Activated CD4-positive, alpha-beta T cell treated with anti-CD3 and anti-CD28 coated beads for 1 hour (primary cell): ENCODE data around the gene GRIA2.

ENCODE experiments used
- DNase-seq: peaks from one replicate; pipeline ENCODE4 v3.0.0-alpha.2; 2020

Gene GRIA2

GRCh38 chr4:157265281-157265680 is 44.8 kb downstream of the GRIA2 start:
- DNase-seq = no peak

GRCh38 chr4:157270108-157270507 is 49.6 kb downstream of the GRIA2 start:
- DNase-seq = no peak

DNA sequence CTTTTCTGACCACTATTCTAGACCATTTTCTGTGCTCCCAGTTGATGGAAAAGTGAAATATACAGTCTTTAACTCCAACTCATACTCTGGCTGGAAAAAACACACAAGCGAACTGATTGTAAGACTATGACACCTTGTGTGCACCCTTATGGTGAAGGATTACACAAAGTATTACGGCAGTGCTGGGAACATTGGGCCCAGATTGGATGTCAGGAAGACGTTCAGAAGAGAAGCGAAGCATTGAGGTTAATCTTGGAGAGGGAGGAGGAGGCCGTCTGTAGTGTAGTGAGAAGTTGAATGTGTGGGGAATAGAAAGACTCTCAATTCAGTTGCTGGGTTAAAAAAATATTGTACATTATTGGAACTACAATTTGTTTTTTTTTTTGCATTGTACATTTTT is 50.0 kb downstream of the GRIA2 start:
- no peak for DNase-seq

- DNase-seq = no peak
Measured at GRCh38 chr4:157271166-157271869, 50.8 kb downstream of the GRIA2 start.

DNA sequence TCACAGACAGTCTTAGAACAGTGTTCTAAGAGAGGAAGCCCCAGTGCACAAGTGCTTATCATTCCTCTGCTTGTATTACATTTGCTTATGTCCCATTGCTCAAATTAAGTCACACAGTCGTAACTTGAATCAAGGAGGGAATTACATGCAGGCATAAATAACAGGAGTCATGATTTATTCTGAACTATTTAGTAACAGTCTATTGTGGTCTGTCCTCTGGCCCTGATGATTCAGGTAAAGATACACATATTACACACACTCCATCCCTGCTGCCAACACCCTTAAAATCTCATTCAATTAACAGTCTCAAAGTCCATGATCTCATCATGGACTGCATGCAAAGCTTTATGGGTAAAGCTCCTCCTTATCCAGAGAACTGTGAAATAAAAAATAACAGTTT is 60.1 kb downstream of the GRIA2 start:
- no peak for DNase-seq

DNA sequence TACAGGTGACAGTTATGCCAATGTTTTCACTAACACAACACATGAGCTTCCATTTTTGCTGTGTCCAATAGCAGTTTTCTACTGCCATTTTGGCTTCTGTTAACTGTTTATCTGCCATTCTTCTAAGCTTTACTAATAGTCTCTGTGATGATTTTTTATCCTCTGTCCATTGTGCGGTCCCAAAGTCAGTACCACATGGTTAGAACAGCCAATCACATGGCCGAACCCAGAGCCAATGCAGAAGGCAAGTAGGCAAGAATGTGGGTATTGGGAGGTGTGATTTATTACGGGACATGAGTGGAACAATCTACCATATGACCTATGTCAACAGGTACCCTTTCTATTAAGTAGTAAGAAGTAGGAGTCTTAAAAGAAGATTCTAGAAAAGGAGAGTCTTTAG is 61.5 kb downstream of the GRIA2 start:
- DNase-seq = no peak

DNA sequence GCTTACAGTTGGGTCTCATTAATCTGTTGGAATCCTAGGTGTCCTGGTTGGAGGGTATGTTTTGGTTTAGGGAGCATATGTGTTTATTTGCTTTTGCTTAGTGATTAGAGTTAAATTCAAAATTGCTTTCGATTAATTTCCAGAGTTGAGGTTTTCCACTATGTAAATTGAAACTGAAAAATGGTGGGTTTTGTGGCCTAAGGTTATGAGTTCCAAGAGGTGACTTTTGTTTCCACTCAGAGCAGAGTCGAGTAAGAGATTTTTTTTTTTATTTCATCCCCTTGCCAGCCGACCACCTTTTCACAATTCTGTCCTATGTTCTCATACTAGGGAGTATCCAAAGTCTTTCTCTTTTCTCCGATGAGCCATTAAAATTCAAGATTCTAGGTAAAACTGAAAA is 66.9 kb downstream of the GRIA2 start:
- no peak for DNase-seq

- DNase-seq = no peak
Measured at GRCh38 chr4:157290622-157291021, 70.1 kb downstream of the GRIA2 start.

DNA sequence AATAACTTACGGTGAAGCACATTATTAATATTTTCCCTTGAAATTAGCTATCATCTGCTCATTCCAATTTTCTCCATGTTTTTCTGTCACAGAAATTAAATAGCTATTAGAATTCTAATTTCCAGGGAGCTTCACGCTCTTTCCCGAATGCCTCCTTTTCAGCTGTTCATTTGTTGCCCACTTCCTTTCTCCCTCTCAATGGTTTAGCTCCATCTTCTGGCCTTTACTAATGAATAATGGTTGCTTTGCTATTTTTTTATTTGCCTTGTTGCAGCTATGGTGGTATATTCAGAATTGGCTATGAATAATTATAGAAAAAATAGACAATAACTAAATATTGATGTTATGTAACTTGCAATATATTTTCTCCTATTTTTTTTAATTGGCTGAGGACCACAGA is 70.5 kb downstream of the GRIA2 start:
- no peak for DNase-seq

DNA sequence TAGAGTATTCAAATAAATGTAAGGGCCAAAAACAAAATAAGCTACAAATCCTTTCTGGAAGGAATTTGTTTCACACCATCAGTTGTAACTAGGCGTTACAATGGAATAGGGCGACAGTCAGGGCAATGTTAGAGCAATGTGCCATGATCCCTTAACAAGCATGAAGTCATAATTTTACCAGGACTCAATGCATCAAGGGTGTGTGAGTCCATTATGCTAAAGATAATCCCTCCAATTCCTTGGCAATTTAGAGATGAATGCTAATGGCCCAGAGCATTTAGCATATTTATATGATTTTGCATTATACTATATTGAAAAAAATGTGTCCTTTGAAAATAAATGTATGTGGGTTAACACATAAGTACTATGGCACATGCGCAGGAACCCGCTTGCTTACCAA is 73.1 kb downstream of the GRIA2 start:
- no peak for DNase-seq

DNA sequence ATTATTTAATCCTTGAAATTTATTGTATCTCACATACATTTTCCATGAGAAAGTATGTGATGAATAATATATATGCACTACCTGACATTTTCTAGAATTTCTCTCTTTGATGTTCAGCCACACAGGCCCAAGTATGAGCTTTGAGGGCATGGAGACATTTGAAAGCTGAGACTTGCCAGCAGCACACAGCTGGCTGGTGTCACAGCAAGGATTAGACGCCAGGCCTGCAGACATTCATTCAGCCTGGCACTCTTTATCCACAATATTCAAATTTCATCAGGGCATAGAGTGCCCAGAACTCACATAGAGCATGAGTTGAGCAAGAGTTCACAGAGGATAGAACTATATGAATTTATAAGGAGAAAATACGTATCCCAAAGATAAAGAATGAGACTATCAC is 74.0 kb downstream of the GRIA2 start:
- no peak for DNase-seq

- no peak for DNase-seq
Measured at GRCh38 chr4:157300701-157301100, 80.2 kb downstream of the GRIA2 start.

DNA sequence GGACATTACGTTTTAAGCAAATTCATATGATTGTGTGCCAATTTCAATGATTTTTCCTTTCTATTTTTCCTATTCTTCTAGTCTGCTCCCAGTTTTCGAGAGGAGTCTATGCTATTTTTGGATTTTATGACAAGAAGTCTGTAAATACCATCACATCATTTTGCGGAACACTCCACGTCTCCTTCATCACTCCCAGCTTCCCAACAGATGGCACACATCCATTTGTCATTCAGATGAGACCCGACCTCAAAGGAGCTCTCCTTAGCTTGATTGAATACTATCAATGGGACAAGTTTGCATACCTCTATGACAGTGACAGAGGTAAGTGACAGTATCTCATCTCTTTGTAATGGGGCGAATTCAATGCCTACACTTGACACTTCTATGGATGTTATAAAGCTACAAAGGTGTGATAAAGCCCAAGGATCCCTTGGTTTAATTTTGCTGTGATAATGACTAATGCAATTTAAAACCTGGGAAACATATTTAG is 83.0 kb downstream of the GRIA2 start:
- no peak for DNase-seq

DNA sequence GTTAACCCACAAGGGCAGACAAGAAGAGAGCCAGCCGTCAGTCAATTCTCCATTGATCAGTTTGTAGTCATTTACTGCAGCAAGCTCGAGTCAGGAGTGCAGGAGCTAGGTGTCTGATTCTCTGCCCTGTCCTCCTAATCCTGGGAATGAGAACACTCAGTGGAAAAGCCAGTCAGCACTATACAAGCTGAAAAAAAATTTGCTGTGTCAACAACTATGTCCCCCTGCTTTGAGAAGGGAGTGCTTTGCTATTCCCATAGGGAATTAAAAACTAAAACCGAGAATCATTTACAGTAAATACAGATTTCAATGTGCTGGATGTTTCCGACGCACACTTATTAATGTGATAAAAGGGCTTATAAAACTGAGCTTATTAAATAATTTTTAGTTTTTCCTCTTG is 84.2 kb downstream of the GRIA2 start:
- DNase-seq = no peak

DNA sequence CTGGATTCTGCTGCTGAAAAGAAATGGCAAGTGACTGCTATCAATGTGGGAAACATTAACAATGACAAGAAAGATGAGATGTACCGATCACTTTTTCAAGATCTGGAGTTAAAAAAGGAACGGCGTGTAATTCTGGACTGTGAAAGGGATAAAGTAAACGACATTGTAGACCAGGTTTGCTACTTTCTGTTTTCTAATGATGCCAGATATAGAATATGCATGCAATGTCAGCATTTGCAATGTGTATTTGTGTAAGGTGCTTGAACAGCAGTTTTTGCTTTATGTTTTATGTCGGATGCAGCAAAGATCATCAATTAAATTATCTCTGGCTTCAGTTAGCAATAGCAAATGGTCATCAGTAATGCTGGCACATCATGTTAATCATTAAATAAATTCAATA is 92.2 kb downstream of the GRIA2 start:
- DNase-seq = no peak

DNA sequence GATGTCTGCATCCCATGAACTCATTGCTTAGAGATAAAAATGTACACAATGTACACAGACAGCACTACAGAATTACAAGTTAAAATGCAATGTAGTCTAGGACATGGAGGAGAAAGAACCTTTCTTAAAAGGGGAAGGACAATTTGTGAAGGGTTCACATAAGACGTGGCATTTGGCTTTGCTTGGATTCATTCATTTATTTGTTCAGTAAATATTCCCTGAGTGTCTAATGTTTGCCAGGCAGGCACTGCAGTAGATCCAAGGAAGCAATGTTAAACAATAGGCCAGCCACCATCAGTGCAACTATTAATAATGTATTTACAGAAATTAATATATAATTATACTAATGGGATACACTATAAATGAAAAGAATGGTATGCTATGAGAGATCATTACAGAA is 94.4 kb downstream of the GRIA2 start:
- no peak for DNase-seq

- DNase-seq = no peak
Measured at GRCh38 chr4:157315968-157316367, 95.4 kb downstream of the GRIA2 start.

GRCh38 chr4:157320092-157320491 is 99.6 kb downstream of the GRIA2 start:
- DNase-seq = no peak

GRCh38 chr4:157327666-157328065 is 107.1 kb downstream of the GRIA2 start:
- no peak for DNase-seq

DNA sequence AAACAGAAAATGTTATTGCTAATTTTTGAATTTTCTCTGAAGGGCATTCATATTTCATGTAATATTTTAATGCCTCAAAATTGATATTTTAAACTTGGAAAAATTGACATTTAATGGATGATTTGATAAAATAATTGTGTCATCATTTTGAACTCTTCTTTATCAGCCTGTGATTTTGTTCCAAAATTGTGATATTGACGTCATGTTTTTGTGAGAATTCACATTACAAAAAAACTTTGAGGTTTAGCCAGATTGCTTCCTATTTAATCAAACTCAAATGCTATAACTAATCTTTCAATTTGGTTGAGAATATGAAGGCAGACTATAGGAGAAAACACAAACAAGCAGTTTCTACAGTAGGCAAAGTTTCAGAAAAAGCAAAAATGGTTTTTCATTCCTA is 137.4 kb downstream of the GRIA2 start:
- DNase-seq = no peak

DNA sequence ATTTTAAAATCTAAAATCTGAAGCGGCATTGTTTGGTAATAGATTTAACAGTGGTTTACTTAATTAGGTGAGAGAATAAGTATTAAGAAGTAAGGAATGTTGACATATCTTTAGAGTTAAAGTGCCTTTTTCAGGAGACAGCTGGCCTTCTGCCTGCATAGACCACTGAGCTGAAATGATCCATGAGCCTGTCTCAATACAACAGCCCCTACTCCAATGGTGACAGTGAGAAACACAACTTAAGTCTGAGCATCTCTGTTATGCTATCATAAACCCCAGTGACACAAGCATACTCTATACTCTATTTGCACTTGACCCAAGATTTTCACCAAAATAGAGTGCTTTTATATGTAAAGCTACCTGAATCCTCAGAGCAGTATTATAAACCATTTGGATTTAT is 137.9 kb downstream of the GRIA2 start:
- no peak for DNase-seq

- no peak for DNase-seq
Measured at GRCh38 chr4:157358851-157359250, 138.3 kb downstream of the GRIA2 start.

GRCh38 chr4:157363360-157363759 is 142.8 kb downstream of the GRIA2 start:
- DNase-seq = no peak

- no peak for DNase-seq
Measured at GRCh38 chr4:157372154-157372553, 151.6 kb downstream of the GRIA2 start.

GRCh38 chr4:157372567-157372966 is 152.0 kb downstream of the GRIA2 start:
- no peak for DNase-seq
